DOHH2 (cell line): Measurements from ENCODE around the gene SUMO1.

Experiments
- H3F3A ChIP-seq: fragments of 200-600 bp; sonication (generic), shearing (Covaris generic); 2 replicates; pipeline ENCODE4 v1.6.0; 2016; ENCODE audit warnings: antibody characterized with exemption, mild to moderate bottlenecking; ENCODE audit not compliant: control insufficient read depth, insufficient read depth
- H3K27ac ChIP-seq: fragments of 200-600 bp; sonication (generic); 2 replicates; pipeline ENCODE4 v1.5.1; 2014; ENCODE audit warnings: low read depth, mild to moderate bottlenecking, low read length, moderate library complexity
- H3K27me3 ChIP-seq: fragments of 200-600 bp; sonication (generic); 2 replicates; pipeline ENCODE4 v1.6.1; 2014; ENCODE audit warnings: mild to moderate bottlenecking, low read length, mixed read lengths; ENCODE audit not compliant: control insufficient read depth
- H3K36me3 ChIP-seq: fragments of 200-600 bp; sonication (generic); 2 replicates; pipeline ENCODE4 v1.6.1; 2014; ENCODE audit warnings: mild to moderate bottlenecking, low read length, moderate library complexity, mixed read lengths; ENCODE audit not compliant: control insufficient read depth
- H3K4me1 ChIP-seq: fragments of 200-600 bp; sonication (generic); 2 replicates; pipeline ENCODE4 v1.6.1; 2014; ENCODE audit warnings: mild to moderate bottlenecking, low read length, mixed read lengths; ENCODE audit not compliant: control insufficient read depth
- H3K4me2 ChIP-seq: fragments of 200-600 bp; sonication (generic); 2 replicates; pipeline ENCODE4 v1.6.0; 2014; ENCODE audit warnings: mild to moderate bottlenecking, low read length, moderate library complexity
- H3K4me3 ChIP-seq: fragments of 200-600 bp; sonication (generic); 2 replicates; pipeline ENCODE4 v1.5.1; 2014; ENCODE audit warnings: mild to moderate bottlenecking, low read length, mixed read lengths
- H3K79me2 ChIP-seq: fragments of 200-600 bp; sonication (generic); 2 replicates; pipeline ENCODE4 v1.6.1; 2014; ENCODE audit warnings: mild to moderate bottlenecking, low read length, mixed read lengths; ENCODE audit not compliant: control insufficient read depth
- H3K9me2 ChIP-seq: fragments of 200-600 bp; sonication (generic); replicated peaks from 2 replicates; pipeline ENCODE4 v1.6.1; 2014; ENCODE audit warnings: mild to moderate bottlenecking, low read length, mixed read lengths; ENCODE audit not compliant: control insufficient read depth
- H3K9me3 ChIP-seq: fragments of 200-600 bp; sonication (generic); 2 replicates; pipeline ENCODE4 v1.6.1; 2014; ENCODE audit warnings: antibody characterized with exemption, low read length, mixed read lengths; ENCODE audit not compliant: control insufficient read depth, insufficient read depth
- H4K20me1 ChIP-seq: fragments of 200-600 bp; sonication (generic); 2 replicates; pipeline ENCODE4 v1.6.0; 2014; ENCODE audit warnings: low read depth, mild to moderate bottlenecking, antibody characterized with exemption, low read length, moderate library complexity; ENCODE audit not compliant: control insufficient read depth, insufficient read depth
- EZH2phosphoT487 ChIP-seq: fragments of 200-600 bp; sonication (generic); IDR thresholded peaks from 2 replicates; pipeline ENCODE4 v1.6.1; 2017; ENCODE audit warnings: borderline replicate concordance, mild to moderate bottlenecking, antibody characterized with exemption, low read length, moderate library complexity, mixed read lengths
- TF ChIP-seq, protein P1 (sequence below): fragments of 200-600 bp; sonication (generic); IDR thresholded peaks from one replicate; pipeline ENCODE4 v1.5.1; 2014; ENCODE audit warnings: antibody characterized with exemption, mild to moderate bottlenecking, low read depth, low read length; ENCODE audit not compliant: poor library complexity, severe bottlenecking

SUMO1 gene

DNA sequence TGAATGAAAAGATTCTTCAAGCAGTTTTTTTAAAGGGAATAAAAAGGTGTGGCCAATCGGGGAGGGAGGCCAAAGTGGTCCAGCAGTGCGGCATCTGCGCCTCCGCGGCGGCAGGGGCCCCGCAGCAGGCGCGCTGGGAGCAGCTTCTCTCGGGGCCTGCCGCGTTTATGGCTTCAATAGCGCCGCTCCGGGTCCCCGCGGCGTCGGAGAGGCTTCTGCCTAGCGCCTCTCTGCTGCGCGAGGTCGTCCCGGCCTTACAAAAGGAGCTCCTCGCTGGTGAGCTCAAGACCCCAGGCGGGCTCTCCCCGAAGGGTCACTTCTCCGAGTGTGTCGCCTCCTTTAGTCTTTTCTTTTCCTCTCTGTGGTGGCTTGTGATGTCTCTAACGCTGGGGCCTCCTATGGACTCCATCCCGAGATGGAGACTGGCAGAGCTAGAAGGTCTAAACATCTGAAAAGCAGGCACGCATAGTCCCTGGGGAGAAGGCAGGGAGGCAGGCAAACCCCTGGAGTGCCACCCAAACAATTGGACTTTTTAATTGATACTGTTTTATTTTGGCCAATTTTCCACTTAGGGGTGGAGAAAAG lies 67.1 kb downstream of the SUMO1 start:
- Histone ChIP-seq H3K9me3 (no peaks in the 10 kb centered on the region), H3K27ac (no peak overlapping the region), H3K79me2 (no peaks in the 10 kb centered on the region), H3K36me3 (no peaks in the 10 kb centered on the region), H3K4me3 (no peak overlapping the region), H3K4me2 (no peak overlapping the region), H4K20me1 (no peaks in the 10 kb centered on the region), H3F3A (no peaks in the 10 kb centered on the region), H3K9me2 (no peaks in the 10 kb centered on the region), H3K27me3 (peaks cover 20% of the 10 kb centered on the region), H3K4me1 (no peaks in the 10 kb centered on the region)
- peak; percentile 70; the same call in 1 of the 2 replicates for TF ChIP-seq EZH2phosphoT487
- TF ChIP-seq, protein P1, sequence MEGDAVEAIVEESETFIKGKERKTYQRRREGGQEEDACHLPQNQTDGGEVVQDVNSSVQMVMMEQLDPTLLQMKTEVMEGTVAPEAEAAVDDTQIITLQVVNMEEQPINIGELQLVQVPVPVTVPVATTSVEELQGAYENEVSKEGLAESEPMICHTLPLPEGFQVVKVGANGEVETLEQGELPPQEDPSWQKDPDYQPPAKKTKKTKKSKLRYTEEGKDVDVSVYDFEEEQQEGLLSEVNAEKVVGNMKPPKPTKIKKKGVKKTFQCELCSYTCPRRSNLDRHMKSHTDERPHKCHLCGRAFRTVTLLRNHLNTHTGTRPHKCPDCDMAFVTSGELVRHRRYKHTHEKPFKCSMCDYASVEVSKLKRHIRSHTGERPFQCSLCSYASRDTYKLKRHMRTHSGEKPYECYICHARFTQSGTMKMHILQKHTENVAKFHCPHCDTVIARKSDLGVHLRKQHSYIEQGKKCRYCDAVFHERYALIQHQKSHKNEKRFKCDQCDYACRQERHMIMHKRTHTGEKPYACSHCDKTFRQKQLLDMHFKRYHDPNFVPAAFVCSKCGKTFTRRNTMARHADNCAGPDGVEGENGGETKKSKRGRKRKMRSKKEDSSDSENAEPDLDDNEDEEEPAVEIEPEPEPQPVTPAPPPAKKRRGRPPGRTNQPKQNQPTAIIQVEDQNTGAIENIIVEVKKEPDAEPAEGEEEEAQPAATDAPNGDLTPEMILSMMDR: no peak

DNA sequence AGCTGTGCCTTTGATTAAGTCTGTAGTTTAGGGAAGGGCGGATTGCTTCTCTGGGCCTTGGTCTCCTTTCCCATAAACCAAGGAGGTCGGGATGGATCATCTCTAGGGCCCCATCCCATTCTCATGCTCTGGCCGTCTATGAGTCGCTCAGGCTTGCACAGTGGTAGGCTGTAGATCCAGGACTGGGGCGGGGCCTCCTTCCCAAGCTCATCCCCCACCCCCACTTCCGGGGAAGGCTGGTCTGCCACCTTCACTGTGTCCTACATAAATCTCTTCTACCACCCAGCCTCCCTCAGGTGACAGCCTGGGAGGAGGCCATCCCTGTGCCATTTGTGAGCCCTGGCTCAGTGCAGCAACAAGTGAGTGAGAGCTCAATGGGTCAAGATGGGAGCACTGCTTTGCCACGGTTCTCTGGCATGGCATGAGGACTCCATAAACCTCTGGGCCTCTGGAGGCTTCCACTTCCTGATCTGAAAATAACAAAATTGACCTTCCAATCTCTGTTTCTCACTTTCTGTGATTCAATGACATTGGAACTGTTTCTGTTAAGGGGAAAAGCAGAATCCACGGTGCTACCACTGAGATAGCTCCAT lies 68.5 kb downstream of the SUMO1 start:
- no peak overlapping the region for H3K4me3 ChIP-seq
- H3K27ac ChIP-seq: no peak overlapping the region
- H3K9me2 ChIP-seq: no peaks in the 10 kb centered on the region
- no peaks in the 10 kb centered on the region for H3K36me3 ChIP-seq
- no peaks in the 10 kb centered on the region for H4K20me1 ChIP-seq
- H3K4me1 ChIP-seq: no peaks in the 10 kb centered on the region
- H3K79me2 ChIP-seq: no peaks in the 10 kb centered on the region
- no peak for TF ChIP-seq EZH2phosphoT487
- TF ChIP-seq, protein P1: no peak
- H3K4me2 ChIP-seq: no peak overlapping the region
- no peaks in the 10 kb centered on the region for H3F3A ChIP-seq
- H3K9me3 ChIP-seq: no peaks in the 10 kb centered on the region
- H3K27me3 ChIP-seq: peaks cover 20% of the 10 kb centered on the region

- Histone ChIP-seq H4K20me1 (no peaks in the 10 kb centered on the region), H3K4me1 (no peaks in the 10 kb centered on the region), H3K9me2 (no peaks in the 10 kb centered on the region), H3K79me2 (no peaks in the 10 kb centered on the region), H3K9me3 (no peaks in the 10 kb centered on the region), H3K4me2 (no peak overlapping the region), H3F3A (no peaks in the 10 kb centered on the region), H3K36me3 (no peaks in the 10 kb centered on the region), H3K4me3 (no peak overlapping the region), H3K27ac (no peak overlapping the region), H3K27me3 (peaks cover 20% of the 10 kb centered on the region)
- TF ChIP-seq, protein P1: no peak
- TF ChIP-seq EZH2phosphoT487: no peak
Measured at GRCh38 chr2:202169131-202169530, 69.3 kb downstream of the SUMO1 start.
